GM11168 (cell line): ENCODE results near the gene CNMD.
"Not testable (repeated sequence)": the region's sequence is repeated elsewhere in the genome, so short reads cannot be mapped to it uniquely, and the experiment has no call there.

ENCODE experiments used
- in situ Hi-C: fragments of 300-500 bp; cut with MboI; formaldehyde crosslinking; loops from one replicate; pipeline ENCODE4 v1.12.0; 2022; ENCODE audit warnings: low sequenced_read_pairs; ENCODE audit not compliant: unreplicated experiment

CNMD gene

GRCh38 chr13:52746141-52746540 lies 6.5 kb upstream of the CNMD start:
- in situ Hi-C loops = no loop called here

- in situ Hi-C loops = no loop called here
These were observed 5.3 kb upstream of the CNMD start for GRCh38 chr13:52744842-52745375.

GRCh38 chr13:52743988-52744387 lies 4.4 kb upstream of the CNMD start:
- in situ Hi-C loops = no loop called here

- in situ Hi-C loops = no loop called here
These were observed 3.9 kb upstream of the CNMD start for GRCh38 chr13:52743569-52743968.

GRCh38 chr13:52738719-52739467 lies 727 bp downstream of the CNMD start:
- in situ Hi-C loops = no loop called here

GRCh38 chr13:52737965-52738364 lies 1.7 kb downstream of the CNMD start:
- in situ Hi-C loops = no loop called here

GRCh38 chr13:52737451-52737850 lies 2.2 kb downstream of the CNMD start:
- in situ Hi-C loops = no loop called here

- in situ Hi-C loops = no loop called here
These were observed 2.7 kb downstream of the CNMD start for GRCh38 chr13:52736891-52737290.

GRCh38 chr13:52734075-52734623 lies 5.5 kb downstream of the CNMD start:
- in situ Hi-C loops = no loop called here

GRCh38 chr13:52726258-52726657 lies 13.4 kb downstream of the CNMD start:
- in situ Hi-C loops = no loop called here

- in situ Hi-C loops = no loop called here
These were observed 14.3 kb downstream of the CNMD start for GRCh38 chr13:52725302-52725701.

GRCh38 chr13:52723181-52723580 lies 16.4 kb downstream of the CNMD start:
- in situ Hi-C loops = no loop called here

GRCh38 chr13:52721356-52721755 lies 18.3 kb downstream of the CNMD start:
- in situ Hi-C loops = not testable (repeated sequence)

GRCh38 chr13:52720904-52721303 lies 18.7 kb downstream of the CNMD start:
- in situ Hi-C loops = not testable (repeated sequence)

- in situ Hi-C loops = no loop called here
These were observed 25.7 kb downstream of the CNMD start for GRCh38 chr13:52713894-52714293.

GRCh38 chr13:52712385-52712784 lies 27.2 kb downstream of the CNMD start:
- in situ Hi-C loops = no loop called here

- in situ Hi-C loops = no loop called here
These were observed 28.3 kb downstream of the CNMD start for GRCh38 chr13:52711286-52711685.

GRCh38 chr13:52708266-52708665 lies 31.4 kb downstream of the CNMD start:
- in situ Hi-C loops = not testable (repeated sequence)

GRCh38 chr13:52707375-52707774 lies 32.2 kb downstream of the CNMD start:
- in situ Hi-C loops = no loop called here

- in situ Hi-C loops = no loop called here
These were observed 33.5 kb downstream of the CNMD start for GRCh38 chr13:52706081-52706480.

- in situ Hi-C loops = no loop called here
These were observed 36.1 kb downstream of the CNMD start for GRCh38 chr13:52703482-52703881.
